ENCODE data around the gene ACBD5. TPM values are rescaled to one million over a fixed set of nuclear protein-coding genes. Genes with fewer than 3 reads are reported as not detected.
A peak's percentile ranks its signal among the peaks of the same experiment; 100 is the strongest.
"Not testable (repeated sequence)": the region's sequence is repeated elsewhere in the genome, so short reads cannot be mapped to it uniquely, and the experiment has no call there.

Gene ACBD5
- 10 to 100 TPM; 13.6 to 18.1 TPM for total RNA-seq
- long read RNA-seq, donor 1, full-length matches to known transcripts = 5 of 5 reads
- long read RNA-seq, donor 1, partial matches to known transcripts = 0 of 5 reads
- long read RNA-seq, donor 1, other reads (novel, unspliced or antisense) = 0 of 5 reads
- long read RNA-seq, donor 2, full-length matches to known transcripts = 1 of 20 reads
- long read RNA-seq, donor 2, partial matches to known transcripts = 14 of 20 reads
- long read RNA-seq, donor 2, other reads (novel, unspliced or antisense) = 5 of 20 reads

DNA sequence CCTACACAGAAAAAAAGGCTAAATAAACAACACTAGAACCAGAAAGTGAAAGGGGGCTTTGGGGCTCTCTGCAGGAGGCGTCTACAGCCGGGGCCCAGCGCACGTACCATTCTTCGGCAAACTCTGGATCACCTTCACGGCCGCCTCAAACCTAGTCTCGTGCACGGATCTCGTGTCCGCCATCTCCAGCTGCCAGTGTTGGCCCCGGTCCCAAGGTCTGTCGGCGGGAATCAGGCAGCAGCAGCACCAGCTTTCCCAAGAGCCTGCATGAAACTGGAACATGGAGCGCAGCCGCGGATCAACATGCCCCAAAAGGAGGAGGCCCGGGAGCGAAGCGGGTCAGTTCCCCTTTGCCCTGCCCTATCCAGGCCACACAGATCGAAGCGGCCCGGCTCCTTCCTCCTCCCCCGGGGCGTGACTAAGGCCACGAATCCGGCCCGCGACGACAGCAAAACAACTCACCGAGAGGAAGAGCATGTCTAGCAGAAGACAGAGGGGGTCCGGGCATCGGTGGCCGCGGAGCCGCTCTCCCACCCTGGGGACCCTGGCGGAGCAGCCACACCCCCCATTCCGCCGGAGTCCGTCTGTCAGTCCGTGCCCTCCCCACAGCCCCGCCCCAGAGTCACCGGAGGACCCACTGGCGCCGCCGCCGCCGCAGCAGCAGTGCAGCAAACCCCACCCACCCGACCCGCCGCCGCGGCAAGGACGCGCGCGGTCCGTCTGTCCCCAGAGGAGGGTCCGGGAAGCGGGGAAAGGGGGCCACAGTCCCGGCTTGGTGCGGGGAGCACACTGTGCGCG lies at the start of gene ACBD5:
Gene ACBD5 (minus strand): TSS at position 586 of the 798 bp plus-strand sequence. CDS start 109 bp downstream, at position 477.
- DNase-seq (ENCODE audit: low spot score) = peak; percentile 98
- intact Hi-C loops (cut with DNase I) = no loop called here

DNA sequence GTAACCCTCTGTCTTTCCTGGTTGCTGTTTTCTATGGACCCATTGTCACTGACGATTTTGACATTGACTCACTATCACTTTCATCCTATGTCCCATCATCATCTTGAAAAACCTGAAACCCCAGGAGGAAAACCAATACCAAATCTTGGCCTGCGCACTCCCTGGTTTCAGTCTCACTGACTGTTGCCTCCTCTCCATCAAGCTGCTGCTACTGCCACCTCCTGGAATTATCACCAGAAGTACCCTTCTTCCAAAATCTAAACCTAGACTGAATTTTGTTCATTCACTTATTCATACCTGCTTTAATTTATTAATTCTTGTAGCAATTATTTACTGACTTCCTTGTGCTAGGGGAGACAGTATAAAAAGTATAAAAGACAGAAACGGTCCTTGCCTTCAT lies 44.5 kb upstream of the ACBD5 start:
- intact Hi-C loops (cut with DNase I) = no loop called here
- DNase-seq (ENCODE audit: low spot score) = no peak

DNA sequence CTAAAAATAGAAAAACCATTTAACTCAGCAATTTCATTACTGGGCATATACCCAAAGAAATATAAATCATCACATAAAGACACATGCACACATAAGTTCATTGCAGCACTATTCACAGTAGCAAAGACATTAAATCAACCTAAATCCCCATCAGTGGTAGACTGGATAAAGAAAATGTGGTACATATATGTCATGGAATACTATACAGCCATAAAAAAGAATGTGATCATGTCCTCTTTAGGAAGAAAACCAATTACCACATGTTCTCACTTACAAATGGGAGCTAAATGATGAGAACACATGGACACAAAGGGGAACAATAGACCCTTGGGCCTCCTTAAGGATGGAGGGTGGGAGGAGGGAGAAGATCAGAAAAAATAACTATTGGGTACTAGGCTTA lies 36.0 kb upstream of the ACBD5 start:
- intact Hi-C loops (cut with DNase I) = no loop called here
- DNase-seq (ENCODE audit: low spot score) = no peak

DNA sequence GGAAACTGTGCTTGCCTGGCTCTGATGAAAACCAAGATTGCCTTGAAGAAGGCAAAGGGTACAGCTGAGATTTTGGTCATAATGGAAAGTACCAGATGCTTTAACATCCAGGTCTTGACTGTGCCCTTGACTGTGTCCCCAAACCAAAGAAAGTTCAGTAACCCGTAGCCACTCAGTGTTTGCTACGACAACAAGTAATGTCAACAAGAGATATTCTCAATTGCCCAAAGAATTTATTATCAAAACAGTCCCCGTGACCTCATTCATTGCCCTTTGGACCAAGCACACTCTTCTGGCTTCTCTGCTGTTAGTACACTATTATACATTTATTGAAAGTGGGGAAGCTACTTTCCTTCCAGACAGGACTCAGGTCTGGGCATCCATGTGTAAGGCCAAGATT lies 25.4 kb upstream of the ACBD5 start:
- intact Hi-C loops (cut with DNase I); DNase-seq (ENCODE audit: low spot score): not testable (repeated sequence)

DNA sequence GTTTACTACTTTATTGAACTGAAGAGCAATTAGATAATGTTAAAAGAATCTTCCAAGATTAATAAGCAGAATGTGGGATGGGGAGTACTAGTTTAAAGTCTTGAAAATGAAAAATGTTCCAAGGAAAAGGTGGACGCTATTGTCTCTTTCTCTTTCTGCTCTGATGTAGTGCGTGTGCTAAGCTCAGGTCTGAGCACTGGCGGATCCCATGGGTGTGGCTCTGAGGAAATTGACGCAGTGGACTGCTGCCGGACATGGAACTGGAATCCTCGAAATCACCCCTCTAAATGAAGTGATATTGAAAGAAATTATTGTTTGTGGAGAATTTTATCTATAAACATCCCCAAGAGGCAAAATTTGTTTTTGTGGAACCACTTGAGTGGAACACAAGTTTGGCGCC lies 22.2 kb upstream of the ACBD5 start:
- intact Hi-C loops (cut with DNase I); DNase-seq (ENCODE audit: low spot score): not testable (repeated sequence)

DNA sequence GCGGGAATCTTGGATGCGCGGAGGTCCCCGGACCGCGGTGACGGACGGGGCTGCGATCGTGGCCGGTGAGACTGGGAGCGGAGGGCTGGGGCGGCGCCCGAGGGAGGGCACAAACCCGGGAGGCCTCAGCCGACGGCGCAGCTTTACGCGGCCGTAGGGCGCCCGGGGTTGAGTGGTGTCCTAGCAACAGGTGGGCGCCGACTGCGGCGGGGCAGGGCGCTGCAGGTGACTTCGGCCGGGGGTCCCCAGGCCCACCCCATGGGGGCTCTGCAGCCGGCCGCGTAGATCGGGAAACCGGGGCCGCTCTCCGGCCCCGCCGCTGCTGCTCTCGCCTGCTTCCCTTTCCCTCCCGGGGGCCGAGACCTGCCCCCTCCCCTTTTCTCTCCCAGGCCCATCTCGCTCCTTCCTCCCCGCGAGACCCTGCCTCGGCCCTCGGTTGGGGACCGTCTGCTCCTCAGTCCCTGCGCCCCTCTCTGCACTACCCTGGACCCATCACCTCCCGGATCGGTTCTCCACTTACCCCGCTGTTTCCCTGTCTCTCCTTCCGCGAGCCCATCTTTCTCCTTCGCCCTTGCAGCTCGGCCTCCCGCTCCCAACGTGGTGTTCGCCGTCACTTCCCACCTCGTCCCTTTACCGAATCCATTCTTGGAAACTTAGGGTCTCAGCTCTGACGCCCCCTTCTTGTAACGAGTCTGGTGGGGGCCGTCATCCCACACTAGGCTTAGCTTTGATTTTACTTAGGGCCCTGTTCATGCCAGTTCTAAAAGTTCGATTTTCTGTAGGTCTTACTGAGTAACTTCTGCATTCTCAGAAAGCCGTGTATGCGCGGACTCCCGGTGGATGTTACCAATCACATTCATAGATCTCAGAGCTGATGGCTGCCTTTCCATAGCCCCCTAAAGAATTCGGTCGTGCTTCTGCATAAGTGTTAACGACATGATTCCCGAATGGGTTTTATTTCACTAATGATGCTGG lies 18.5 kb upstream of the ACBD5 start:
- no peak for DNase-seq (ENCODE audit: low spot score)

GRCh38 chr10:27258492-27258837 lies 17.9 kb upstream of the ACBD5 start:
- intact Hi-C loops (cut with DNase I) = no loop called here
- no peak for DNase-seq (ENCODE audit: low spot score)

More for the DNA sequence above, 18.5 kb upstream of the ACBD5 start:
- intact Hi-C loops (cut with DNase I) = no loop called here

DNA sequence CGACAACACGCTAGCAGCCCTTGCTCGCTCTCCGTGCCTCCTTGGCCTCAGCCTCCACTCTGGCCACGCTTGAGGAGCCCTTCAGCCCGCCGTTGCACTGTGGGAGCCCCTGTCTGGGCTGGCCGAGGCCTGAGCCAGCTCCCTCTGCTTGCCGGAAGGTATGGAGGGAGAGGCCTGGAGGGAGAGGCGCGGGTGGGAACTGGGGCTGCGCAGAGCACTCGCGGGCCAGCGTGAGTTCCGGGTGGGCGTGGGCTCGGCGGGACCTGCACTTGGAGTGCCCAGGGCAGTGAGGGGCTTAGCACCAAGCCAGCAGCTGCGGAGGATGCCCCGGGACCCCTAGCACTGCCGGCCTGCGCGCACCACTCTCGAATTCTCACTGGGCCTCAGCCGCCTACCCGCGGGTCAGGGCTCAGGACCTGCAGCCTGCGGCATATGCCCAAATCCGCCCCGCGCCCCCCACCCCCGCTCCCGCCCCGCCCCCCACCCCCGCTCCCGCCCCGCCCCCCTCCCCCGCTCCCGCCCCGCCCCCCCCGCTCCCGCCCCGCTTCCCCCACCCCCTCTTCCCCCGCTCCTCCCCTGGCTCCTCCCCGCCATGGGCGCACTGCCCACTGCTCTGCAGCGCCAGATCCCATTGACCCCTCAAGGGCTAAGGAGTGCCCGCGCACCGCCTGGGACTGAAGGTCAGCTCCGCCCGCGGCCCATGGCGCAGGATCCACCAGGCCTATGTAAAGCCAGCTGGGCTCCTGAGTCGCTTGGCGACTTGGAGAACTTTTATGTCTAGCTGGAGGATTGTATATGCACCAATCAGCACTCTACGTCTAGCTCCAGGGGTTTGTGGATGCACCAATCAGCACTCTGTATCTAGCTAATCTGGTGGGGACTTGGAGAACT lies 15.9 kb upstream of the ACBD5 start:
- intact Hi-C loops (cut with DNase I) = no loop called here
- DNase-seq (ENCODE audit: low spot score) = no peak

DNA sequence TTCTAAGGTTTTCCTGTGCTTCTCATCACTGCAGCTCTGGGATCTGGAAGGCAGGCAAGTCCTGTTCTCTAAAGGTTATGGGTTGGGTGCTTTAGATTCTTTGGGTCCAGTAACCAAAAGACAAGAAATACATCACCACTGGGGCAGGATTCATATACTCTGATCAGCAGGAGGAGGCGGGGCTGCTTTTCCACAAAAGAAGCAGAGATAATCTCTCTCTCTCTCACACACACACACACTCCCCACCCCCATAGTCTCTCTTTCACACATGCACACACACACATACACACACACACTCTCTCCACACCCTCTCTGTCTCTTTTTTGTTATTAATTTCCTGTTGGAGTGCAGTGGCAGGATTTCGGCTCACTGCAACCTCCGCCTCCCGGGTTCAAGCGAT lies 13.0 kb upstream of the ACBD5 start:
- intact Hi-C loops (cut with DNase I) = no loop called here
- DNase-seq (ENCODE audit: low spot score) = no peak

DNA sequence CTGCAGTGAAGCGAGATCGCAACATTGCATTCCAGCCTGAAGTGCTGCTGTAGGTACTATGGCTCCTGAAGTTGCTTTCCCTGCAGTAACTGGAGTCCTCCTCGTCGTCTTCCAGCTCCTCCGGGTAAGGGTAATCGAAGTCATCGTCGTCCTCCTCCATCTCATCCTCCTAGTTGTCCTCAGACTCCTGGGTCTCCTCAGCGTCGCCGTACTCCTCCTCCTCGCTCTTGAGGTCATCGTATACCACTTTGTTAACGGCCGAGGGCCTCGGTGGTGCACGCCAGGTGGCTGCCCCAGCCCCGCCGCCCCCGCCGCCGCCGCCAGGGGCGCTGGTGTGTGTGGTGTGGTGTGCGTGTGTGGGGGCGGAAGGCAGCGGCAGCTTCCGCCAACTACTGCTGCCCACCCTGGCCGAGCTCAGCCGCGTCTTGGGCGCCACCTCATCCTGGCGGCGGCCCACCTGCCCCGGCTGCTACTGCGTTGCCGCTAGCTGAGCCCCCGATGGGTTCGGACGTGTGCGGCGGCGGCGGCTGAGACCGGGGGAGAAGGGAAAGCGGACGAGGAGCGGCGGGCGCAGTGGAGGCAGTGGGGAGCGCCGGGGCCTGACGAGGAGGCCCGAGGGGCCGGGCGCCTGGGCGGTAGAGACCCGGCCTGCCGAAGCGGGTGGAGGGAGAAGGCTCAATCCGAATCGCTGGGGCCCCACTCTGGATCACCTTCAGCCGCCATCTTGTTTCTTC lies 11.8 kb upstream of the ACBD5 start:
- peak; percentile 91 for DNase-seq (ENCODE audit: low spot score)

GRCh38 chr10:27251554-27251953 lies 11.0 kb upstream of the ACBD5 start:
- intact Hi-C loops (cut with DNase I) = no loop called here
- DNase-seq (ENCODE audit: low spot score) = no peak

More for the DNA sequence above, 11.8 kb upstream of the ACBD5 start:
- intact Hi-C loops (cut with DNase I) = no loop called here

GRCh38 chr10:27248215-27248614 lies 7.6 kb upstream of the ACBD5 start:
- no peak for DNase-seq (ENCODE audit: low spot score)
- intact Hi-C loops (cut with DNase I) = no loop called here

DNA sequence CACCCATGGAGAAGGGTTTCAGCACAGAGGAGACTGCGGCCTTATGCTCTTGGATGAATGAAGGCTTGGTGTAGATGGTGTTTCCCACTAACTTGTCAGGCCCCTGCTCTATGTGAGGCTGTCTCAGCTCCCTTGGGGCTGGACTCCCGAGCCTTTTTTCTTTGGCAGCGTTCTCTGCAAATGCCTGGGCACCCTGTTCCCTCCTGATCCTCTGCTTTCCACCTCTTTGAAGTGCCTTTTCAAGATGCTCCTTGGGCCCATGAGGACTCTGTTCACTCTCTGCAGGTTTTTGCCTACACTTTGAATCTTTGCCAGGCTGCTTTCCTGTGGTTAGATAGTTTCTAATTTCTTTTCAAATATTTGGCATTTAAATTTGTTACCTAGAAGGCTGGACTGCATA lies 6.8 kb upstream of the ACBD5 start:
- DNase-seq (ENCODE audit: low spot score) = no peak
- intact Hi-C loops (cut with DNase I) = no loop called here

- no peak for DNase-seq (ENCODE audit: low spot score)
- intact Hi-C loops (cut with DNase I) = no loop called here
Measured at GRCh38 chr10:27247006-27247405, 6.4 kb upstream of the ACBD5 start.

- intact Hi-C loops (cut with DNase I) = no loop called here
- no peak for DNase-seq (ENCODE audit: low spot score)
Measured at GRCh38 chr10:27245836-27246235, 5.2 kb upstream of the ACBD5 start.

DNA sequence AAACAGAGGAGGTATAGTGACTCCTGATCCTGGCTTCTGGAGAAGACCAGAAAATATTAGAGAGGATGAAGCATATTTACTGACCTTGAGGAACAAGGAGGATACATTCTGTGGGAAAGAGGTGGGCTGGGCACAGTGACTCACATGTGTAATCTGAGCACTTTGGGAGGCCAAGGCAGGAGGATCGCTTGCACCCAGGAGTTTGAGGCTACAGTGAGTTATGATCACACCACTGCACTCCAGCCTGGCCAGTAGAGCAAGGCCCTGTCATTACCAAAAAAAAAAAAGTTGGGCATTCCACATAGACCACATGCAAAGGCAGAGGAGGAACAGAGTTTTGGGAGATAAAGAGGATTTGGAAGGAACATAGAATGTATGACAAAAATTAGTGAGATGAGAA lies 4.4 kb upstream of the ACBD5 start:
- DNase-seq (ENCODE audit: low spot score) = no peak
- intact Hi-C loops (cut with DNase I) = no loop called here

DNA sequence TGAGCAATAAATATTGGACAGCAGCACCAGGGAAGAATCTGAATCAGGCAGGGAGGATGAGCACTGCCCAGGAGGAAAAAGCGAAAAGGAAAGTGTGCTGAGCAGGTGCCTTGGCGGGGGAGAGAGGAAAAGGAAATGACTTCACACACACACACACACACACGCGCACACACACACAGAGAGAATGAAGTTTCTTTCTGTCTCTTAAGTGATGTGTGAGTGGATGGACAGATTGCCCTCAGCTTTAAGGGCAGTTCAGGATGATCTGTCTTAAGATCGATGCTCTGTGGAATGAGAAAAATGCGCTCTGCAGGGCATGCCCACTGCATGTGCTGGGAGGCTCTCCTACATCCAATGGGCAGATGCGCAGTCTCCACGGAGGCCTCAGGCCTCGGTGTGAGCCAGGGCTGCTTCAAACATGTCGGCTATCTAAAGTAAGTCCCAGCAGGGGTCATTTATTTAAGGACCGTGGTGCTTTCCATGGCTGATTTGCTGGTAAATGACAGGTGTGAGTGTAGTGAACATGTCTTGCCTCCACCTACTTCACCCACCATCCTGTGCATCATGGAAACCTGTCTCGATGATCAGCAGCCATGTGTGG lies 2.5 kb upstream of the ACBD5 start:
- intact Hi-C loops (cut with DNase I) = no loop called here
- peak; percentile 81 for DNase-seq (ENCODE audit: low spot score)

- intact Hi-C loops (cut with DNase I) = no loop called here
- no peak for DNase-seq (ENCODE audit: low spot score)
Measured at GRCh38 chr10:27242473-27242950, 1.9 kb upstream of the ACBD5 start.
